ENCODE measurements around the gene EGFR. TPM values are rescaled to one million over a fixed set of nuclear protein-coding genes. Genes with fewer than 3 reads are reported as not detected.

Gene EGFR
- total and polyA plus RNA-seq, 2 donors (not counting 3 experiments of a cell fraction or from before 2014, with no cell fraction given): 1.5 to 4.1 TPM

DNA sequence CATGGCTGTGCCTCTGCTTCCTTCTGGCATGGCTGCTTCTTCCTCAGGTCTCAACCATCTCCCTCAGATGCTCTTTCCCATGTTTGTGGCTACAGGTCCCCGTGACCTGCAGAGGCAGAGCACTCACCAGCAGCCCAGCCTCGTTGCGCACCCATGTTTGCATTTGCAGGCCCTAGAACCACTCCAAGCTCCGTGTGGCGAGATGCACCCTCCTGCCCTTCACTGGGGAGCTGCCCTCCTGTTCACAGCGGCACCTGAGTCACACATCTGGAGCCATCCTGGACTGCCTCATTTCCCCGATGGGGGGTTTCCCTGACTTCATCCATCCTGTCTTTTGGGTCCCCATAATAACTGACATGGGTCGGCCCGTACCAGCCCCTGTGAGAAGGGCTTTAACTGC lies 35.9 kb downstream of the EGFR start:
- FAIRE-seq (no peak), DNase-seq (ENCODE audit: low read depth, low spot score) (no peak)
- no peak overlapping the region for H3K9ac ChIP-seq (replicated peaks; ENCODE audit: extremely low read depth, insufficient read depth, low read length)
- intact Hi-C loops (cut with micrococcal nuclease): no loop called here
- H3K79me2 ChIP-seq (ENCODE audit: control insufficient read depth, insufficient read depth, low read length): no peaks in the 10 kb centered on the region
- no peaks in the 10 kb centered on the region for H4K20me1 ChIP-seq (replicated peaks; ENCODE audit: control insufficient read depth, extremely low read depth, insufficient read depth, low read length)
- no peak overlapping the region for H3K27ac ChIP-seq (ENCODE audit: insufficient read depth, low read depth, low read length)
- no peaks in the 10 kb centered on the region for H3K36me3 ChIP-seq (ENCODE audit: control insufficient read depth in 2 of 2, extremely low read depth in 1 of 2, insufficient read depth in 2 of 2, low read length in 2 of 2)
- no peak overlapping the region for H2AFZ ChIP-seq (ENCODE audit: low read depth, low read length)
- H3K9me3 ChIP-seq (replicated peaks; ENCODE audit: control insufficient read depth, insufficient read depth, low read length): no peaks in the 10 kb centered on the region
- H3K4me2 ChIP-seq (ENCODE audit: insufficient read depth, low read length): no peak overlapping the region
- TF ChIP-seq POLR2AphosphoS5 (IDR thresholded peaks at IDR 0.05; ENCODE audit: insufficient read depth, low read depth, low read length): no peak
- no peak overlapping the region for H3K4me3 ChIP-seq (replicated peaks in 1 of 3; ENCODE audit: insufficient read depth in 1 of 3, low read depth in 1 of 3, low read length in 3 of 3)
- no peaks in the 10 kb centered on the region for H3K27me3 ChIP-seq (ENCODE audit: control insufficient read depth in 2 of 2, insufficient read depth in 2 of 2, low read length in 2 of 2)
- no peaks in the 10 kb centered on the region for H3K9me1 ChIP-seq (replicated peaks; ENCODE audit: control insufficient read depth, extremely low read depth, insufficient read depth, low read length)
- peaks cover 9% of the 10 kb centered on the region for H3K4me1 ChIP-seq (ENCODE audit: control insufficient read depth, extremely low read depth, insufficient read depth, low read length)
- BruUV-seq (replicated peaks): no TSS peak
- dilution Hi-C loops (cut with MboI; ENCODE audit: extremely low pct_ligation_motif_present, low sequenced_read_pairs): no loop called here
- ChIA-PET POLR2A (no interaction called here), CTCF (interaction anchor here (1.1 kb wide), 1 partner anchor 10 kb away, joined by 3 read pairs; no protein-coding TSS in a partner anchor)

- ChIA-PET POLR2A (no interaction called here), CTCF (no interaction called here)
- no peaks in the 10 kb centered on the region for H3K27me3 ChIP-seq (ENCODE audit: control insufficient read depth in 2 of 2, insufficient read depth in 2 of 2, low read length in 2 of 2)
- H3K79me2 ChIP-seq (ENCODE audit: control insufficient read depth, insufficient read depth, low read length): no peaks in the 10 kb centered on the region
- no peaks in the 10 kb centered on the region for H3K9me3 ChIP-seq (replicated peaks; ENCODE audit: control insufficient read depth, insufficient read depth, low read length)
- TF ChIP-seq CTCF (IDR thresholded peaks at IDR 0.05; ENCODE audit: extremely low read depth in 1 of 2, insufficient read depth in 1 of 2, low read depth in 1 of 2, low read length in 2 of 2): no peak
- H3K4me3 ChIP-seq (replicated peaks in 1 of 3; ENCODE audit: insufficient read depth in 1 of 3, low read depth in 1 of 3, low read length in 3 of 3): no peak overlapping the region
- no peaks in the 10 kb centered on the region for H3K36me3 ChIP-seq (ENCODE audit: control insufficient read depth in 2 of 2, extremely low read depth in 1 of 2, insufficient read depth in 2 of 2, low read length in 2 of 2)
- no peak overlapping the region for H3K9ac ChIP-seq (replicated peaks; ENCODE audit: extremely low read depth, insufficient read depth, low read length)
- H3K27ac ChIP-seq (ENCODE audit: insufficient read depth, low read depth, low read length): no peak overlapping the region
- H2AFZ ChIP-seq (ENCODE audit: low read depth, low read length): no peak overlapping the region
- no peak overlapping the region for H3K4me2 ChIP-seq (ENCODE audit: insufficient read depth, low read length)
- H3K9me1 ChIP-seq (replicated peaks; ENCODE audit: control insufficient read depth, extremely low read depth, insufficient read depth, low read length): no peaks in the 10 kb centered on the region
- H3K4me1 ChIP-seq (ENCODE audit: control insufficient read depth, extremely low read depth, insufficient read depth, low read length): peaks cover 9% of the 10 kb centered on the region
- FAIRE-seq: no peak
- intact Hi-C loops (cut with micrococcal nuclease): no loop called here
- no TSS peak for BruUV-seq (replicated peaks)
- no peaks in the 10 kb centered on the region for H4K20me1 ChIP-seq (replicated peaks; ENCODE audit: control insufficient read depth, extremely low read depth, insufficient read depth, low read length)
- dilution Hi-C loops (cut with MboI; ENCODE audit: extremely low pct_ligation_motif_present, low sequenced_read_pairs): no loop called here
- DNase-seq (ENCODE audit: low read depth, low spot score): no peak
Observed at GRCh38 chr7:55055479-55055878, 36.7 kb downstream of the EGFR start.

Data from endothelial cell of umbilical vein (primary cell).